Embryonic facial prominence (tissue), 1 donor: ENCODE measurements around the gene IGLON5.

Experiments
- DNase-seq: peaks from one replicate; pipeline ENCODE4 v3.0.0-alpha.2; 2016; ENCODE audit errors: extremely low spot score

IGLON5 gene

GRCh38 chr19:51364200-51365106, 53.0 kb downstream of the IGLON5 start:
- no peak for DNase-seq

- no peak for DNase-seq
Measured at GRCh38 chr19:51365211-51365964, 53.9 kb downstream of the IGLON5 start.

GRCh38 chr19:51365965-51366388, 54.5 kb downstream of the IGLON5 start, which contains the start of gene ETFB:
Gene ETFB (minus strand): TSS chr19:51366388. CDS start chr19:51366326, 62 bp downstream.
- no peak for DNase-seq

- peak; percentile 95 for DNase-seq
Measured at GRCh38 chr19:51366389-51367254, 55.2 kb downstream of the IGLON5 start.

- no peak for DNase-seq
Measured at GRCh38 chr19:51367255-51367564, 55.8 kb downstream of the IGLON5 start.

- peak; percentile 97 for DNase-seq
Measured at GRCh38 chr19:51367565-51368365, 56.3 kb downstream of the IGLON5 start.

- DNase-seq = no peak
Measured at GRCh38 chr19:51368366-51369282, 57.2 kb downstream of the IGLON5 start, which contains the start of gene CLDND2. Gene CLDND2 (minus strand): TSS chr19:51369003. CDS start chr19:51368577, 426 bp downstream.

GRCh38 chr19:51370230-51370629, 58.8 kb downstream of the IGLON5 start:
- DNase-seq = no peak

GRCh38 chr19:51371186-51371690, 59.8 kb downstream of the IGLON5 start:
- no peak for DNase-seq

GRCh38 chr19:51372021-51372648, 60.7 kb downstream of the IGLON5 start:
- DNase-seq = no peak

GRCh38 chr19:51372649-51373504, 61.4 kb downstream of the IGLON5 start, which contains the start of gene NKG7:
Gene NKG7 (minus strand): TSS chr19:51372654. CDS start chr19:51372535, 119 bp downstream.
- no peak for DNase-seq

GRCh38 chr19:51375504-51376221, 64.2 kb downstream of the IGLON5 start:
- DNase-seq = no peak

GRCh38 chr19:51377422-51377821, 66.0 kb downstream of the IGLON5 start:
- DNase-seq = no peak

- no peak for DNase-seq
Measured at GRCh38 chr19:51380379-51380778, 68.9 kb downstream of the IGLON5 start.
